22Rv1 (cell line): ENCODE results near the gene ADRA2A.

ENCODE experiments used
- ZFX ChIP-seq: fragments of 450-650 bp; IDR thresholded peaks from 2 replicates; pipeline ENCODE4 v1.6.1; 2017; ENCODE audit warnings: antibody characterized with exemption, borderline replicate concordance
- TF ChIP-seq, protein P1 (sequence below): fragments of 450-650 bp; IDR thresholded peaks from 2 replicates; pipeline ENCODE4 v1.5.1; 2017; ENCODE audit warnings: mild to moderate bottlenecking

DNA sequence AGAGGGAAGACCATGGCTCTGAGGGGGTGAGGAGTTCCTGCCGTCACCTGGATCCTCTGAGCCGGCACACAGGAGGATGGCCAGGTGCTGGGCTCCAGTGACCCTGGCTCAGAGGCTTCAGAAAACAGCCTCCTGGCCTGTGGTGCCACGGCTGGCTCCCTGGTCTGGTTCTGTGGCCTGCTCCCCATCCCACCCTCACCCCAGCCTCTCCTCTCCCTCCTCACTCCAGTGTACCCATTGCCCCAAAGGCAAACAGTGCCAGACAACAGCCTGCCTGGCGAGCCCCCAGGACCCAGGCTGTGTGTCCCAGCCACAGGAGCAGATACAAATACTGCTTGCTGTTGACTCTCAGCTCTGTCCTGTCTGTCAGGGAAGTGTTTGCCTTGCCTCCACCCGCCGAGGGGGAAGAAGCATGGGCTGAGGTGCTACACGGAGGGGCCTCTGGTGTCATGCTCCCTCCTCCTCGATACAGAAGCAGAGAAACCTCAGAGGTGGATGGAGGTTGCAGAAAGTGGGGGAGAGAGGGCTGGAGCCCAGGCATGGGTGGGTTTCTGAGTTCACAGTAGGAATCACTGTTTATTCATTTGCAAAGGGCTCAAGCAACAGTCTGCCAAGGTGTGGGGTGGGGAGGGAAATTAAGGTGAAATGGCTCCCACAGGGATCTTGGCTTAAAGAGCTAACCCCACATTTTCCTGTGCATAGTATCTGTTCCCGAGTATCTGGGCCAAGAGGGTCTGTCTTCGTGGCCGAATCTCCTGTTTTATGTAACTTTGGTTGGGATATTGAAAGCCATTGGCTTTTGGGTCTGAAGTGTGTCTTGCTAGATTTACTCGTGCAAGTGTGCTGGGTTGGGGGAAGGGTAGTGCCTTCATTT is 5.5 kb downstream of the ADRA2A start:
- TF ChIP-seq, protein P1, sequence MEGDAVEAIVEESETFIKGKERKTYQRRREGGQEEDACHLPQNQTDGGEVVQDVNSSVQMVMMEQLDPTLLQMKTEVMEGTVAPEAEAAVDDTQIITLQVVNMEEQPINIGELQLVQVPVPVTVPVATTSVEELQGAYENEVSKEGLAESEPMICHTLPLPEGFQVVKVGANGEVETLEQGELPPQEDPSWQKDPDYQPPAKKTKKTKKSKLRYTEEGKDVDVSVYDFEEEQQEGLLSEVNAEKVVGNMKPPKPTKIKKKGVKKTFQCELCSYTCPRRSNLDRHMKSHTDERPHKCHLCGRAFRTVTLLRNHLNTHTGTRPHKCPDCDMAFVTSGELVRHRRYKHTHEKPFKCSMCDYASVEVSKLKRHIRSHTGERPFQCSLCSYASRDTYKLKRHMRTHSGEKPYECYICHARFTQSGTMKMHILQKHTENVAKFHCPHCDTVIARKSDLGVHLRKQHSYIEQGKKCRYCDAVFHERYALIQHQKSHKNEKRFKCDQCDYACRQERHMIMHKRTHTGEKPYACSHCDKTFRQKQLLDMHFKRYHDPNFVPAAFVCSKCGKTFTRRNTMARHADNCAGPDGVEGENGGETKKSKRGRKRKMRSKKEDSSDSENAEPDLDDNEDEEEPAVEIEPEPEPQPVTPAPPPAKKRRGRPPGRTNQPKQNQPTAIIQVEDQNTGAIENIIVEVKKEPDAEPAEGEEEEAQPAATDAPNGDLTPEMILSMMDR, result no peak
- no peak for TF ChIP-seq ZFX
